Panc1 (cell line): ENCODE data around the gene FXR2. TPM values are rescaled to one million over a fixed set of nuclear protein-coding genes. Genes with fewer than 3 reads are reported as not detected.

Experiments
- ATAC-seq: fragments of 200-7000 bp; cut with Tn5 transposase; 2 replicates; pipeline ENCODE4 v1.9.1; 2020; ENCODE audit warnings: mild to moderate bottlenecking, moderate library complexity
- BruUV-seq: library from RNA; stranded (reverse); fragments of 400-500 nt; replicated peaks from 2 replicates; lab custom pipeline; 2021; lab: Mats Ljungman, UMichigan
- CTCF ChIA-PET: fragments of 300-600 bp; sonication (Branson Sonifier 250); formaldehyde crosslinking; loops from one replicate; lab custom pipeline; 2022; ENCODE audit warnings: antibody characterized with exemption; lab: Charles Lee
- POLR2A ChIA-PET: fragments of 300-600 bp; sonication (Branson Sonifier 250); formaldehyde crosslinking; loops from one replicate; lab custom pipeline; 2022; ENCODE audit warnings: antibody characterized with exemption; lab: Charles Lee
- DNase-seq: peaks from one replicate; pipeline ENCODE4 v3.0.0-alpha.2; 2010; ENCODE audit warnings: low read depth, low spot score
- H3K27ac ChIP-seq: 2 replicates; pipeline ENCODE4 v1.5.1; 2011; ENCODE audit warnings: mild to moderate bottlenecking, low read length, inconsistent platforms
- H3K27me3 ChIP-seq: fragments of 200-500 bp; sonication (Bioruptor generic); 2 replicates; pipeline ENCODE4 v1.6.0; 2014; ENCODE audit warnings: low read length, inconsistent platforms; ENCODE audit not compliant: control insufficient read depth, insufficient read depth
- H3K36me3 ChIP-seq: fragments of 200-500 bp; sonication (Bioruptor generic); 2 replicates; pipeline ENCODE4 v1.5.1; 2014; ENCODE audit warnings: inconsistent platforms, mild to moderate bottlenecking, low read length, moderate library complexity; ENCODE audit not compliant: control insufficient read depth, insufficient read depth
- H3K4me1 ChIP-seq: 2 replicates; pipeline ENCODE4 v1.5.1; 2011; ENCODE audit warnings: inconsistent platforms, mild to moderate bottlenecking, low read length, moderate library complexity; ENCODE audit not compliant: control insufficient read depth, insufficient read depth
- H3K4me3 ChIP-seq, 2 experiments: 2 replicates each; pipeline ENCODE4 v1.5.1; 2011 to 2012; ENCODE audit warnings: low read depth in 2 of 2, low read length in 2 of 2, mild to moderate bottlenecking in 2 of 2, inconsistent platforms in 1 of 2, moderate library complexity in 1 of 2
- H3K9me3 ChIP-seq: fragments of 200-500 bp; sonication (Bioruptor generic); 2 replicates; pipeline ENCODE4 v1.5.1; 2014; ENCODE audit warnings: low read depth, mild to moderate bottlenecking, inconsistent platforms, low read length, moderate library complexity; ENCODE audit not compliant: control insufficient read depth, insufficient read depth
- POLR2AphosphoS5 ChIP-seq: IDR thresholded peaks from 2 replicates; pipeline ENCODE4 v1.6.1; 2012; ENCODE audit warnings: mild to moderate bottlenecking, low read depth, low read length, moderate library complexity
- SIN3A ChIP-seq: IDR thresholded peaks from 2 replicates; pipeline ENCODE4 v1.6.1; 2012; ENCODE audit warnings: low read depth, mild to moderate bottlenecking, low read length, moderate library complexity, borderline replicate concordance; ENCODE audit not compliant: insufficient read depth
- TCF7L2 ChIP-seq: IDR thresholded peaks from 2 replicates; pipeline ENCODE4 v1.6.1; 2011; ENCODE audit warnings: mild to moderate bottlenecking, low read depth, low read length, inconsistent platforms
- in situ Hi-C: cut with HindIII; loops from 2 replicates; pipeline ENCODE4 v1.10.0; 2016; ENCODE audit warnings: low sequenced_read_pairs, low pct_unique_long_range_greater_than_20kb
- intact Hi-C: fragments of 100-400 bp; cut with micrococcal nuclease; formaldehyde crosslinking; loops from one replicate; pipeline ENCODE4 v1.10.0; 2022; ENCODE audit not compliant: unreplicated experiment
- total RNA-seq: library from RNA; stranded (reverse); gene quantifications from one replicate; pipeline ENCODE4 v1.2.1, GENCODE V29; 2021; ENCODE audit not compliant: unreplicated experiment
- TF ChIP-seq, protein P1 (sequence below), 2 experiments: IDR thresholded peaks; 2 replicates each; pipeline ENCODE4 v1.6.1; 2011 to 2012; ENCODE audit warnings: low read depth in 2 of 2, control low read depth in 1 of 2, low read length in 1 of 2, mild to moderate bottlenecking in 1 of 2, moderate library complexity in 1 of 2; ENCODE audit not compliant: insufficient read depth in 1 of 2
- TF ChIP-seq, protein P2 (sequence below): fragments of 450-650 bp; IDR thresholded peaks from 2 replicates; pipeline ENCODE4 v1.5.1; 2017; ENCODE audit warnings: mild to moderate bottlenecking

The FXR2 gene
- total RNA-seq, 1 experiment from 2014 or later, result 39.7 TPM

DNA sequence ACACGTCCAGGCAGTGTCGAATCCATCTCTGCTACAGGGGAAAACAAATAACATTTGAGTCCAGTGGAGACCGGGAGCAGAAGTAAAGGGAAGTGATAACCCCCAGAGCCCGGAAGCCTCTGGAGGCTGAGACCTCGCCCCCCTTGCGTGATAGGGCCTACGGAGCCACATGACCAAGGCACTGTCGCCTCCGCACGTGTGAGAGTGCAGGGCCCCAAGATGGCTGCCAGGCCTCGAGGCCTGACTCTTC is 42.4 kb downstream of the FXR2 start:
- in situ Hi-C loops, result no loop called here
- POLR2A ChIA-PET, result no interaction called here
- intact Hi-C loops, result no loop called here
- Histone ChIP-seq H3K4me3 (peak overlapping the region; percentile 75 to 89), H3K9me3 (no peaks in the 10 kb centered on the region), H3K27ac (peak overlapping the region; percentile 96), H3K27me3 (no peaks in the 10 kb centered on the region), H3K36me3 (peaks cover 27% of the 10 kb centered on the region), H3K4me1 (peaks cover 30% of the 10 kb centered on the region)
- BruUV-seq, result no TSS peak
- DNase-seq (no peak), ATAC-seq (no peak)
- CTCF ChIA-PET, result no interaction called here
- TF ChIP-seq, protein P1, sequence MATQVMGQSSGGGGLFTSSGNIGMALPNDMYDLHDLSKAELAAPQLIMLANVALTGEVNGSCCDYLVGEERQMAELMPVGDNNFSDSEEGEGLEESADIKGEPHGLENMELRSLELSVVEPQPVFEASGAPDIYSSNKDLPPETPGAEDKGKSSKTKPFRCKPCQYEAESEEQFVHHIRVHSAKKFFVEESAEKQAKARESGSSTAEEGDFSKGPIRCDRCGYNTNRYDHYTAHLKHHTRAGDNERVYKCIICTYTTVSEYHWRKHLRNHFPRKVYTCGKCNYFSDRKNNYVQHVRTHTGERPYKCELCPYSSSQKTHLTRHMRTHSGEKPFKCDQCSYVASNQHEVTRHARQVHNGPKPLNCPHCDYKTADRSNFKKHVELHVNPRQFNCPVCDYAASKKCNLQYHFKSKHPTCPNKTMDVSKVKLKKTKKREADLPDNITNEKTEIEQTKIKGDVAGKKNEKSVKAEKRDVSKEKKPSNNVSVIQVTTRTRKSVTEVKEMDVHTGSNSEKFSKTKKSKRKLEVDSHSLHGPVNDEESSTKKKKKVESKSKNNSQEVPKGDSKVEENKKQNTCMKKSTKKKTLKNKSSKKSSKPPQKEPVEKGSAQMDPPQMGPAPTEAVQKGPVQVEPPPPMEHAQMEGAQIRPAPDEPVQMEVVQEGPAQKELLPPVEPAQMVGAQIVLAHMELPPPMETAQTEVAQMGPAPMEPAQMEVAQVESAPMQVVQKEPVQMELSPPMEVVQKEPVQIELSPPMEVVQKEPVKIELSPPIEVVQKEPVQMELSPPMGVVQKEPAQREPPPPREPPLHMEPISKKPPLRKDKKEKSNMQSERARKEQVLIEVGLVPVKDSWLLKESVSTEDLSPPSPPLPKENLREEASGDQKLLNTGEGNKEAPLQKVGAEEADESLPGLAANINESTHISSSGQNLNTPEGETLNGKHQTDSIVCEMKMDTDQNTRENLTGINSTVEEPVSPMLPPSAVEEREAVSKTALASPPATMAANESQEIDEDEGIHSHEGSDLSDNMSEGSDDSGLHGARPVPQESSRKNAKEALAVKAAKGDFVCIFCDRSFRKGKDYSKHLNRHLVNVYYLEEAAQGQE (IDR thresholded peaks at IDR 0.05; ENCODE audit: insufficient read depth in 1 of 2, low read depth in 2 of 2, low read length in 1 of 2), result no peak
- TF ChIP-seq POLR2AphosphoS5 (no peak), TCF7L2 (no peak), SIN3A (no peak)
- TF ChIP-seq, protein P2, sequence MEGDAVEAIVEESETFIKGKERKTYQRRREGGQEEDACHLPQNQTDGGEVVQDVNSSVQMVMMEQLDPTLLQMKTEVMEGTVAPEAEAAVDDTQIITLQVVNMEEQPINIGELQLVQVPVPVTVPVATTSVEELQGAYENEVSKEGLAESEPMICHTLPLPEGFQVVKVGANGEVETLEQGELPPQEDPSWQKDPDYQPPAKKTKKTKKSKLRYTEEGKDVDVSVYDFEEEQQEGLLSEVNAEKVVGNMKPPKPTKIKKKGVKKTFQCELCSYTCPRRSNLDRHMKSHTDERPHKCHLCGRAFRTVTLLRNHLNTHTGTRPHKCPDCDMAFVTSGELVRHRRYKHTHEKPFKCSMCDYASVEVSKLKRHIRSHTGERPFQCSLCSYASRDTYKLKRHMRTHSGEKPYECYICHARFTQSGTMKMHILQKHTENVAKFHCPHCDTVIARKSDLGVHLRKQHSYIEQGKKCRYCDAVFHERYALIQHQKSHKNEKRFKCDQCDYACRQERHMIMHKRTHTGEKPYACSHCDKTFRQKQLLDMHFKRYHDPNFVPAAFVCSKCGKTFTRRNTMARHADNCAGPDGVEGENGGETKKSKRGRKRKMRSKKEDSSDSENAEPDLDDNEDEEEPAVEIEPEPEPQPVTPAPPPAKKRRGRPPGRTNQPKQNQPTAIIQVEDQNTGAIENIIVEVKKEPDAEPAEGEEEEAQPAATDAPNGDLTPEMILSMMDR, result no peak

DNA sequence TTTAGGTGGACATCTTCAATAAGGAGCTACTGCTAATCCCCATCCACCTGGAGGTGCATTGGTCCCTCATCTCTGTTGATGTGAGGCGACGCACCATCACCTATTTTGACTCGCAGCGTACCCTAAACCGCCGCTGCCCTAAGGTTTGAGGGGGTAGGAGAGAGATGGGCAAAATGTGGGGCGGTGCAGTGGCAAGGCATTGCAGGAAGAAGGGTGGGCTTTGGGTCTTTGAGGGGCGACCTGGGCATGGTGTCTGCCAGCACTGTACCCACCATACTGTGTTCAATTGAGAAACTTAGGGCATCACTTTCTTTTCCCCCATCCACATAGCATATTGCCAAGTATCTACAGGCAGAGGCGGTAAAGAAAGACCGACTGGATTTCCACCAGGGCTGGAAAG is 44.3 kb downstream of the FXR2 start:
- POLR2A ChIA-PET, result no interaction called here
- peaks cover 18% of the 10 kb centered on the region for H3K36me3 ChIP-seq

More for the DNA sequence above, 44.3 kb downstream of the FXR2 start:
- Histone ChIP-seq H3K27ac (0 out of 2 replicates have a peak overlapping the region, but pooled peaks have one; percentile 12), H3K9me3 (no peaks in the 10 kb centered on the region), H3K4me3 (no peak overlapping the region), H3K27me3 (no peaks in the 10 kb centered on the region), H3K4me1 (peaks cover 10% of the 10 kb centered on the region)
- TF ChIP-seq, protein P1 (IDR thresholded peaks at IDR 0.05; ENCODE audit: insufficient read depth in 1 of 2, low read depth in 2 of 2, low read length in 1 of 2), result no peak
- TF ChIP-seq POLR2AphosphoS5 (no peak), TCF7L2 (no peak), SIN3A (no peak)
- TF ChIP-seq, protein P2, result no peak
- no TSS peak for BruUV-seq
- intact Hi-C loops (no loop called here), in situ Hi-C loops (no loop called here)
- DNase-seq (no peak), ATAC-seq (no peak)
- CTCF ChIA-PET, result no interaction called here
